Activated CD4-positive, alpha-beta T cell treated with anti-CD3 and anti-CD28 coated beads, Interleukin-2, amount 10 ng/mL, durations not matched to agents 7 days and 5 days (primary cell): ENCODE results near the gene ARID2. TPM values are rescaled to one million over a fixed set of nuclear protein-coding genes. Genes with fewer than 3 reads are reported as not detected.

Source experiments
- CTCF ChIA-PET: fragments of 350-600 bp; sonication (Branson Sonifier 250); formaldehyde crosslinking; loops from one replicate; lab custom pipeline; 2021; ENCODE audit warnings: antibody characterized with exemption; lab: Charles Lee
- POLR2A ChIA-PET: fragments of 350-600 bp; sonication (Branson Sonifier 250); formaldehyde crosslinking; loops from one replicate; lab custom pipeline; 2021; ENCODE audit warnings: antibody characterized with exemption; lab: Charles Lee
- DNase-seq: peaks from one replicate; pipeline ENCODE4 v3.0.0-alpha.2; 2020
- H3K27ac Mint-ChIP-seq: one replicate; pipeline ENCODE4 v1.8.0; 2021; ENCODE audit warnings: mild to moderate bottlenecking, moderate library complexity, mixed read lengths
- H3K27me3 Mint-ChIP-seq: one replicate; pipeline ENCODE4 v1.8.0; 2021; ENCODE audit warnings: mixed read lengths
- H3K36me3 Mint-ChIP-seq: one replicate; pipeline ENCODE4 v1.8.0; 2021; ENCODE audit warnings: low read depth, mixed read lengths
- H3K4me1 Mint-ChIP-seq: one replicate; pipeline ENCODE4 v1.8.0; 2021; ENCODE audit warnings: mixed read lengths
- H3K4me3 Mint-ChIP-seq: one replicate; pipeline ENCODE4 v1.8.0; 2021; ENCODE audit warnings: mild to moderate bottlenecking, moderate library complexity, mixed read lengths
- H3K9me3 Mint-ChIP-seq: one replicate; pipeline ENCODE4 v1.8.0; 2021; ENCODE audit warnings: mixed read lengths
- total RNA-seq, 2 experiments: library from RNA; stranded (reverse); gene quantifications; one replicate each; pipeline ENCODE4 v1.2.3, GENCODE V29; 2021

ARID2 gene
- total RNA-seq, 2 experiments from 2014 or later = 46.9 to 48.8 TPM

DNA sequence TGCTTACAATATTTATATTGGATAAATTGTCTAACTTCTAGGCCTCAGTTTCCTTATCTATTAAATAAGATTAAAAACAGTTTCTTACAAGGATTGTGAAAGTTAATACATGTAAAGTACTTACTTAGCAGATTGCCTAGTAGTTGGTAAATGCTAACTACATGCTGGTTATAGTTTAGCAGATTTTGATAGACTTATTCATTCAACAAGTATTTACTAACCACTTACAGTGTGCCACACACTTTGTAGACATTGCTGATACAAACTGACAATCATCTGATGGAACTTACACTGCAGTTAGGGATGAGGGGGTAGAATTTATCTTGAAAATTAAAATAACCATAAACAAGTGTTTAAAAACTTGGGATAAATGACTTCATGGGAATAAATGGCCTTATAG, 50.4 kb downstream of the ARID2 start:
- no peaks in the 10 kb centered on the region for H3K9me3 Mint-ChIP-seq
- no peak overlapping the region for H3K4me3 Mint-ChIP-seq
- no peaks in the 10 kb centered on the region for H3K27me3 Mint-ChIP-seq
- no peaks in the 10 kb centered on the region for H3K36me3 Mint-ChIP-seq
- ChIA-PET CTCF (no interaction called here), POLR2A (no interaction called here)
- no peak for DNase-seq
- H3K27ac Mint-ChIP-seq = no peak overlapping the region
- no peaks in the 10 kb centered on the region for H3K4me1 Mint-ChIP-seq

DNA sequence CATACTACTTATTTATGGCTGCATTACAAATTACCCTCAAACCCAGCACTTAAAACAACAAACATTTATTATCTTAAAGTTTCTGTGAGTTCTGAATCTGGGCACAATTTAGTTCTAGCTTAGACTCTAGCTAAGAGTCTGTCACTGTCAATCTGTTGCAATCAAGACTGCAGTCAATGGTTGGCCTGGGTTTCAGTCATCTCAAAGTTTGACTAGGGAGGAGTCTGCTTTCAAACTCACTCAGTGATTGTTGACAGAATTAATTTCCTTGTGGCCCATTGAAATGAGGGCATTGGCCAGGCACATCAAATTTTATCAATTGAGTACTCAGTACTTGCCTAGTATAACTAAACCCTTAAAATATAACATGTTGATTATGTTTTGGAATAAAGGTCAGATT, 51.6 kb downstream of the ARID2 start:
- Mint-ChIP-seq H3K4me3 (no peak overlapping the region), H3K27me3 (no peaks in the 10 kb centered on the region), H3K4me1 (no peaks in the 10 kb centered on the region), H3K36me3 (no peaks in the 10 kb centered on the region), H3K9me3 (no peaks in the 10 kb centered on the region), H3K27ac (no peak overlapping the region)
- ChIA-PET CTCF (no interaction called here), POLR2A (no interaction called here)
- no peak for DNase-seq

DNA sequence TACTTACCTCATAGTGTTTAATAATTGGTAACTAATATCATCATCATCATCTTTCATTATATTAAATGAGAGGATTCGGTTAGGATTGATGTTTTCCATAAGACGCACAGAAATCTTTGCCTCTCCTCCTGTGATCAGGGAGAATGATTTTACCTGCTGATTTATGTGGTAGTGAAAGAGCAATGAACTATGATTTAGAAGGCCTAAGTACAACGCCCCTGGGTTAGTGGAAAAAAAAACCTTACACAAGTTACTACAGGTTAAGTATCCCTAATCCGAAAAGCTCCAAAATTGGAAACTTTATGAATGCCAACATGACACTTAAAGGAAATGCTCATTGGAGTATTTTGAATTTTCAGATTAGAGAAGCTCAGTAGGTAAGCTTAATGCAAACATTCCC, 55.8 kb downstream of the ARID2 start:
- no peak overlapping the region for H3K27ac Mint-ChIP-seq
- POLR2A ChIA-PET = no interaction called here
- no peaks in the 10 kb centered on the region for H3K36me3 Mint-ChIP-seq
- H3K4me1 Mint-ChIP-seq = no peaks in the 10 kb centered on the region
- no peak for DNase-seq
- H3K4me3 Mint-ChIP-seq = no peak overlapping the region
- no peaks in the 10 kb centered on the region for H3K27me3 Mint-ChIP-seq
- H3K9me3 Mint-ChIP-seq = no peaks in the 10 kb centered on the region
- CTCF ChIA-PET = interaction anchor here (0.7 kb wide), 1 partner anchor 56 kb away, joined by 3 read pairs; no protein-coding TSS in a partner anchor

DNA sequence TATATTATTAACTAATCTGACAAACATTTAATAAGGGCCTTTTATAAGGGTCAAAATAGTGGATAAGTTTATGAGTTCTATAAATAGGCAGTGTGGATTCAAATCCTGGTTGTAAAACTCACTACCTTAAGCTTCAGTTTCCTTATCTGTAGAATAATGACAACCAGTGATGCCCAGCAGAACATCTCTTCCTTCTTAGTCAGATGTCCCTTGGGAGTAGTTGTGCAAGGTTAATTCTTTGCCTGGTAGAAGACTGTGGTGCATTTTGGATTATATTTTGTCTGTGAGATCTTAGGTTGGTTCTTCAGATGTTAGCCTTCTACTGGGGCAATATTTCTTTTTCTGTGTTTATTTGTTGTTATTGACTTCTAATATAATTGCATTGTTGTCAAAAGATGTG, 59.5 kb downstream of the ARID2 start:
- POLR2A ChIA-PET = no interaction called here
- CTCF ChIA-PET = interaction anchor here (0.5 kb wide), 1 partner anchor 53 kb away, joined by 3 read pairs; no protein-coding TSS in a partner anchor
- H3K36me3 Mint-ChIP-seq = peaks cover 3% of the 10 kb centered on the region

DNA sequence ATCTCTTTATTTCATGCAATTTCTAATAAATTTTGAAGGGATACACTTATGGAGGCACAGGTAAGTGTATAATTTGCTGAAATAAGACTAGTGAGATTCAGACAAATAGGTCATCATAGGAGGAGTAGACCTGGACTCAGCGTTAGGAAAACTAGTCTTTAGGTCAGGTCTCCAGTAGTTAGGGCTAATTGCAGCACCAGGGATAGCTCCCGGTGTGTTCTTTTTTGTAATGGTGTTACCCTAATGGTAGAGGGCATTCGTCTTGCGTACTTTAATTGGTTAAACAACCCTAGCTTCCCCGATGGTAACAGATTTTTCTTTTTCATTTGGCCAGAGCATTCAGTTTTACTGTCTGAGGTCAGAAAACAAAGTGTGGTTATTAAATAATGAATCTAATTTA, 64.9 kb downstream of the ARID2 start:
- H3K36me3 Mint-ChIP-seq = peaks cover 9% of the 10 kb centered on the region
- CTCF ChIA-PET = no interaction called here
- H3K4me3 Mint-ChIP-seq = no peak overlapping the region

More for the DNA sequence above, 59.5 kb downstream of the ARID2 start:
- H3K9me3 Mint-ChIP-seq = no peaks in the 10 kb centered on the region
- no peak for DNase-seq
- no peak overlapping the region for H3K27ac Mint-ChIP-seq
- H3K27me3 Mint-ChIP-seq = no peaks in the 10 kb centered on the region
- H3K4me3 Mint-ChIP-seq = no peak overlapping the region
- H3K4me1 Mint-ChIP-seq = no peaks in the 10 kb centered on the region

DNA sequence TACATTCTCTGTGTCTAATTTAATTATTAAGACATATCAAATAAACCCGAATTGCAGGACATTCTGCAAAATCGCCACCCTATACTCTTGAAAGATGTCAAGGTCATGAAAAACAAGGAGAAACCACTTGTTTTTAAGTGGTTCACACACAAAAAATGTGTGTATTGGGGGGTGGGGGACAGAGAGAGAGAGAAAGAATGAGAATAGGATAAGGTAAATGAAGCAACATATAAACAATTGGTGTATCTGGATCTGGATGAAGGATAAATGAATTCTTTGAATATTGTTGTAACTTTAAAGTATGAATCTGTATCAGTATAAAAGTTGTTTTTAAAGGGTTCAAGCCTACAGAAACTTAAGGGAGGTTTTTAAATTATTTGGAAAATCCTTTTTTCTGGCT, 72.1 kb downstream of the ARID2 start:
- CTCF ChIA-PET = no interaction called here
- Mint-ChIP-seq H3K9me3 (peaks cover 2% of the 10 kb centered on the region), H3K36me3 (peaks cover 20% of the 10 kb centered on the region), H3K27ac (no peak overlapping the region), H3K27me3 (no peaks in the 10 kb centered on the region), H3K4me1 (peaks cover 2% of the 10 kb centered on the region), H3K4me3 (no peak overlapping the region)
- POLR2A ChIA-PET = no interaction called here
- DNase-seq = no peak

More for the DNA sequence above, 64.9 kb downstream of the ARID2 start:
- Mint-ChIP-seq H3K9me3 (peaks cover 2% of the 10 kb centered on the region), H3K27me3 (no peaks in the 10 kb centered on the region), H3K4me1 (no peaks in the 10 kb centered on the region), H3K27ac (no peak overlapping the region)
- DNase-seq = no peak
- POLR2A ChIA-PET = no interaction called here

DNA sequence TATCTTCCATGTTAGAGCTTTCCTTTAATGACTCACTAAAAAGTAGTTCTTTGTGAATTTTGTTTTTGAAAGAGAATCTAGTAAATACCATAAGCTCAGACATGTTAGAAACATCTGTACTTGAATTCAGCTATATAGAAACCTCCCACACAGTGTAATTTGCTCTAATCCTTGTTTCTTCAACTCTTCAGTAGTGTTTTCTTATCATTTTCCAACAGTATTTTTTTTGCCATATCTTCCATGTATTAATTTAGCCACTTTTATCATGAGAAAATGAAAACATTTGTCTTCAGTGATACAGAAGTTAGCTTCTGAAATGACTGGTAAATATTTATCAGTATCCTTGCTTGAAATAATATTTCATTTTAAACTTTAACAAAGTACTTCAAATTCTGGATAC, 73.6 kb downstream of the ARID2 start:
- no peak overlapping the region for H3K4me3 Mint-ChIP-seq
- ChIA-PET POLR2A (no interaction called here), CTCF (interaction anchor here (0.7 kb wide), 1 partner anchor 641 kb away, joined by 4 read pairs; no protein-coding TSS in a partner anchor)
- peaks cover 2% of the 10 kb centered on the region for H3K4me1 Mint-ChIP-seq
- H3K36me3 Mint-ChIP-seq = peaks cover 20% of the 10 kb centered on the region
- DNase-seq = no peak
- H3K27ac Mint-ChIP-seq = no peak overlapping the region
- H3K9me3 Mint-ChIP-seq = peaks cover 2% of the 10 kb centered on the region
- no peaks in the 10 kb centered on the region for H3K27me3 Mint-ChIP-seq

DNA sequence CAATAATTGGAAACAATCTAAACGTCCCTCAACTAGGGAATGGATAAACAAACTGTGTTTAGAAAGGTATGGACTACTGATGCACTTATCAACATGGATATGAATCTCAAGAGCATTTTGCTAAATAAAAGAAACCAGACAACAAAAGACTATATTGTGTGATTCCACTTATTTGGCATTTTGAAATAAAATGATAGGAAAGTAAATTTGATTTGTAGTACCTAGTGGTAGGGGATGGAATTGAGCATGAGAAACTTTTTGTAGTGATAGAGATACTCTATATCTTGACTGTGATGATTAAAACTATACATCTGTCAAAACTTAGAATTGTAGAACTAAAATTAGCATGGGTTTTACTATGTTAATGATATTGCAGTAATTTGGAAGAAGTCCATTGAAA, 87.1 kb downstream of the ARID2 start:
- Mint-ChIP-seq H3K36me3 (peaks cover 21% of the 10 kb centered on the region), H3K27ac (no peak overlapping the region), H3K4me1 (no peaks in the 10 kb centered on the region), H3K27me3 (no peaks in the 10 kb centered on the region), H3K9me3 (no peaks in the 10 kb centered on the region), H3K4me3 (no peak overlapping the region)
- no peak for DNase-seq
- CTCF ChIA-PET = no interaction called here
- POLR2A ChIA-PET = no interaction called here

DNA sequence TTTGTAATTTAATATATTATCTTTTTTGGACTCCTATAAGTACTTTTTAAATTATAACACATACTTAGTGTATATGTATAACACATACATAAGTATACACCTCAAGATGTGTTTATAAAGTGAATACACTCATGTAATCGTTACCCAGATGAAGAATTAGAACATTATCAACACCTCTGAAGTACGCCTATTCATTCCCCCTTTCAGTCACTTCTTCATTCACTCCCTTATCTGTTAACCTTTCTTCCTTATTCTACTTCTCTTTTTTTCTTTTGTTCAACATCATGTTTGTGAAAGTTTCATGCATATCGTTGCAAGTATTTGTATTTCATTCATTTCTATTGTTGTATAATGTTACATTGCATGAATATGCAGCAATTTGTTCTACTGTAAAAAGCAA, 98.5 kb downstream of the ARID2 start:
- ChIA-PET CTCF (interaction anchor here (1.2 to 1.5 kb wide), 2 partner anchors 13 to 284 kb away, joined by 4 read pairs; no protein-coding TSS in a partner anchor), POLR2A (no interaction called here)
- DNase-seq = no peak
- H3K9me3 Mint-ChIP-seq = peaks cover 9% of the 10 kb centered on the region
- no peak overlapping the region for H3K4me3 Mint-ChIP-seq
- peaks cover 52% of the 10 kb centered on the region for H3K36me3 Mint-ChIP-seq
- no peak overlapping the region for H3K27ac Mint-ChIP-seq
- no peaks in the 10 kb centered on the region for H3K27me3 Mint-ChIP-seq
- H3K4me1 Mint-ChIP-seq = no peaks in the 10 kb centered on the region

DNA sequence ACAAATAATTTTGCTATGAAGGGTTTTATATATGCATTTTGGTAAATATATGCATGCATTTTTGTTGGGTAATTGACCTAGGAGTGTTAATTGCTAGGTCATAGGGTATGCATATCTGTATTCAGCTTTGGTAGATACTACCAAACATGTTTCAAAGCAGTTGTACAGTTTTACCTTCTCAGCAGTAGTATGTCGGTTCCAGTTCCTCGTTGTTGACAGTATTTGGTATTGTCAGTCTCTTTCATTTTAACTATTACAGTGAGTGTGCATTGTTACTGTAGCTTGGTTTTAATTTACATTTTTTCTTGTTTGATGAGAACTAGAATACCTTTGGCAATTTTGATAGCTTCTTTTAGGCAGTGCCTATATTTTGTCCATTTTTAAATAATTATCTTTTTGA, 98.9 kb downstream of the ARID2 start:
- CTCF ChIA-PET = interaction anchor here (1.2 to 1.5 kb wide), 2 partner anchors 13 to 285 kb away, joined by 4 read pairs; no protein-coding TSS in a partner anchor
- Mint-ChIP-seq H3K4me1 (no peaks in the 10 kb centered on the region), H3K9me3 (peaks cover 9% of the 10 kb centered on the region), H3K4me3 (no peak overlapping the region), H3K27ac (no peak overlapping the region), H3K27me3 (no peaks in the 10 kb centered on the region), H3K36me3 (peaks cover 50% of the 10 kb centered on the region)
- POLR2A ChIA-PET = no interaction called here
- DNase-seq = no peak

DNA sequence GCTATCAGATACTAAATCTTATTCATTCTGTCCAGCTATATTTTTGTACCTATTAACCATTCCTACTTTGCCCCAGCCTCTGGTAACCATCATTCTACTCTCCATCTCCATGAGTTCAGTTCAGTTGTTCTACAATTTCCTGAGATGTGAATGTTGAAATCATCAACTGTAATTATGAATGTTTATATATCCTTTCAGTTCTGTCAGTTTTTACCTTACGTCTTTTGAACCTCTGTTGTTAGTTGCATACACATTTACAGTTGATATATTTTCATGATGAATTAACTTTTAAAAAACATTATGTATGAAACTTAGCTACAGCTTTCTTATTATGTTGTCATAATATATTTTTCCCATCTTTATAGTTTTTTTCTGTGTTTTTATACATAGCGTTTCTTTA, 102.1 kb downstream of the ARID2 start:
- peaks cover 47% of the 10 kb centered on the region for H3K36me3 Mint-ChIP-seq
- no peak overlapping the region for H3K4me3 Mint-ChIP-seq
- H3K4me1 Mint-ChIP-seq = no peaks in the 10 kb centered on the region
- H3K9me3 Mint-ChIP-seq = peaks cover 9% of the 10 kb centered on the region
- ChIA-PET POLR2A (no interaction called here), CTCF (interaction anchor here (0.8 kb wide), 1 partner anchor 75 kb away, joined by 5 read pairs; no protein-coding TSS in a partner anchor)
- no peak overlapping the region for H3K27ac Mint-ChIP-seq
- no peaks in the 10 kb centered on the region for H3K27me3 Mint-ChIP-seq
- no peak for DNase-seq

DNA sequence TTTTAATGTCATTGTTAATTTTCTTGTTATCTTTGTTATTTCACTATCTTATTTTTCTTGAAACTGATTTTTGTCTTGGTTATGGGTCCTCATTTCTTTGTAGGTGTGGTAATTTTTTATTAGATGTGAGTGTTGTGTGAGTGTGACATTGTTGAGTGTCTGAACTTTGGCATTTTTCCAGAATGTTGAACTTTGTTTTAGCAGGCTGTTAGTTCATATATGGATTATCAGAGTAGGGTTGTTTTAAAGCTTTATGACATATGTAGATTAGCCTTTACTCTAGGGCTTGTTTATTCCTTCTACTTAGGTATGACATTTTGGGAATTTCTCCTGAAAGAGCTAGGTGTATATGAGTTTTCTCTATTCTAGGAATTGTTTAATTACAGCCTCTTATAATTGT, 103.9 kb downstream of the ARID2 start:
- H3K4me1 Mint-ChIP-seq = no peaks in the 10 kb centered on the region
- CTCF ChIA-PET = no interaction called here
- H3K27me3 Mint-ChIP-seq = no peaks in the 10 kb centered on the region
- H3K36me3 Mint-ChIP-seq = peaks cover 47% of the 10 kb centered on the region
- H3K9me3 Mint-ChIP-seq = peaks cover 9% of the 10 kb centered on the region
- H3K27ac Mint-ChIP-seq = no peak overlapping the region
- no peak overlapping the region for H3K4me3 Mint-ChIP-seq
- DNase-seq = no peak
- POLR2A ChIA-PET = no interaction called here

DNA sequence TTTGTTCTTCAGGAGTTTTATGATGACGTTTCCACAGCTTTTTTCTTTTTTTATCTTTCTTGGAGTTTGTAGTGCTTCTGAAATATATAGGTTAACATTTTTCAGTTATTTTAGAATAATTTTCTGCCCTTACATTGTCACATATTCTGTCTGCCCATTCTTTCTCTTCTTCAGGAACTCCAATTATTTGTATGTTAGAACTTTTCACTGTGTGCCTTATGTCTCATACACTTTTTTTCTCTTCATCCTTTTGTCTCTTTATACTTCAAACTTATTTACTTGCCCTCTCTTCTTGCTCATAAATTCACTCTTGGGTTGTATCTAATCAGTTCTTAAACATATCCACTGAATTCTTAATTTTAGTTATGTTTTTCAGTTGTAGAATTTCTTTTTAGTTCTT, 105.3 kb downstream of the ARID2 start:
- ChIA-PET POLR2A (no interaction called here), CTCF (no interaction called here)
- Mint-ChIP-seq H3K27me3 (no peaks in the 10 kb centered on the region), H3K9me3 (peaks cover 9% of the 10 kb centered on the region), H3K4me3 (no peak overlapping the region), H3K36me3 (peaks cover 50% of the 10 kb centered on the region), H3K27ac (no peak overlapping the region), H3K4me1 (no peaks in the 10 kb centered on the region)
- no peak for DNase-seq

DNA sequence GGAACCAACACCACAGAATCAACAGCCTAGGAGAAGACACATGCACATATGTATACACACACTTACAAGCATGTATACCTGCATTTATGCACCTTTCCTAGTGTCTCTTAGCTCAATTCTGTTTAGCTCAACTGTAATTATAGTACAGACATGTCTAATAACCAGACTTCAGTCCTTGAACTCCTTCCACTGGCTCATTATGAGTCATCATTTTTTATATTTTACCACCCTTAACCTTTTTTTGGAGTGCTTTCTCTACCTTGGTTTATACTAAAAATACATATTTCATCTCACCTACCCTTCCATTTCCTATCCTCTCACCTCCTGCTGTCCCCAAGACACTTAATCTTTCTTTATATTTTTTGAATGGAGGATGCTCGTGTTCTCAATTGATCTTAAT, 110.4 kb downstream of the ARID2 start:
- no peak for DNase-seq
- peaks cover 42% of the 10 kb centered on the region for H3K36me3 Mint-ChIP-seq
- H3K9me3 Mint-ChIP-seq = no peaks in the 10 kb centered on the region
- no peaks in the 10 kb centered on the region for H3K4me1 Mint-ChIP-seq
- H3K27ac Mint-ChIP-seq = no peak overlapping the region
- ChIA-PET CTCF (interaction anchor here (1.8 kb wide), 1 partner anchor 11 kb away, joined by 4 read pairs; no protein-coding TSS in a partner anchor), POLR2A (no interaction called here)
- no peaks in the 10 kb centered on the region for H3K27me3 Mint-ChIP-seq
- H3K4me3 Mint-ChIP-seq = no peak overlapping the region
